IMR-90 (cell line): ENCODE measurements around the gene RAD51B. TPM values are rescaled to one million over a fixed set of nuclear protein-coding genes. Genes with fewer than 3 reads are reported as not detected.

ENCODE experiments used
- ATAC-seq: fragments of 200-7000 bp; cut with Tn5 transposase; 2 replicates; pipeline ENCODE4 v1.9.1; 2020; ENCODE audit warnings: low read depth, mild to moderate bottlenecking, moderate library complexity
- BruUV-seq: library from RNA; stranded (reverse); fragments of 400-500 nt; replicated peaks from 2 replicates; lab custom pipeline; 2021; lab: Mats Ljungman, UMichigan
- CTCF ChIA-PET: fragments of 300-600 bp; formaldehyde crosslinking; extraction: SDS; loops from one replicate; lab custom pipeline; 2021; ENCODE audit warnings: antibody characterized with exemption; lab: Yijun Ruan, JAX
- POLR2A ChIA-PET: fragments of 300-600 bp; sonication (Branson Sonifier 250); formaldehyde crosslinking; loops from one replicate; lab custom pipeline; 2022; ENCODE audit warnings: antibody characterized with exemption; ENCODE audit not compliant: unreplicated experiment; lab: Charles Lee
- DNase-seq: peaks from one replicate; pipeline ENCODE4 v3.0.0; 2013
- H2AFZ ChIP-seq: replicated peaks from 2 replicates; pipeline ENCODE3; 2013; ENCODE audit warnings: low read length, mild to moderate bottlenecking; ENCODE audit not compliant: poor library complexity
- H2AK5ac ChIP-seq: 2 replicates; pipeline ENCODE4 v1.6.1; 2013; ENCODE audit warnings: low read depth, low read length, inconsistent platforms
- H2AK9ac ChIP-seq: replicated peaks from 2 replicates; pipeline ENCODE3; 2013; ENCODE audit warnings: mild to moderate bottlenecking, low read depth, low read length, moderate library complexity; ENCODE audit not compliant: poor library complexity
- H2BK120ac ChIP-seq: 2 replicates; pipeline ENCODE4 v1.6.1; 2013; ENCODE audit warnings: low read depth, low read length, inconsistent platforms
- H2BK15ac ChIP-seq: 3 replicates; pipeline ENCODE4 v1.6.1; 2013; ENCODE audit warnings: low read depth, low read length, inconsistent platforms
- H2BK20ac ChIP-seq: 2 replicates; pipeline ENCODE4 v1.6.1; 2013; ENCODE audit warnings: low read depth, mild to moderate bottlenecking, inconsistent platforms, low read length, moderate library complexity
- H2BK5ac ChIP-seq: 2 replicates; pipeline ENCODE4 v1.6.1; 2013; ENCODE audit warnings: mild to moderate bottlenecking, low read depth, low read length, inconsistent platforms; ENCODE audit not compliant: poor library complexity, severe bottlenecking
- H3K14ac ChIP-seq: replicated peaks from 2 replicates; pipeline ENCODE4 v1.6.1; 2013; ENCODE audit warnings: low read depth, low read length, inconsistent platforms
- H3K18ac ChIP-seq: 2 replicates; pipeline ENCODE4 v1.6.1; 2013; ENCODE audit warnings: low read depth, low read length, control low read depth
- H3K23ac ChIP-seq: 2 replicates; pipeline ENCODE4 v1.6.1; 2013; ENCODE audit warnings: low read depth, low read length, inconsistent platforms
- H3K27ac ChIP-seq: 2 replicates; pipeline ENCODE4 v1.5.1; 2013; ENCODE audit warnings: mild to moderate bottlenecking, control low read depth, low read length; ENCODE audit not compliant: insufficient read depth
- H3K27me3 ChIP-seq: 2 replicates; pipeline ENCODE4 v1.6.1; 2013; ENCODE audit warnings: low read length; ENCODE audit not compliant: control insufficient read depth, insufficient read depth
- H3K36me3 ChIP-seq: 2 replicates; pipeline ENCODE4 v1.6.1; 2013; ENCODE audit warnings: low read length, mixed read lengths; ENCODE audit not compliant: control insufficient read depth, insufficient read depth
- H3K4ac ChIP-seq: 2 replicates; pipeline ENCODE4 v1.6.1; 2013; ENCODE audit warnings: low read depth, low read length, inconsistent platforms
- H3K4me1 ChIP-seq: 2 replicates; pipeline ENCODE4 v1.6.1; 2013; ENCODE audit warnings: low read length, mixed read lengths; ENCODE audit not compliant: control insufficient read depth, insufficient read depth
- H3K4me2 ChIP-seq: 2 replicates; pipeline ENCODE4 v1.6.1; 2013; ENCODE audit warnings: low read depth, mild to moderate bottlenecking, control low read depth, low read length, moderate library complexity
- H3K4me3 ChIP-seq: 2 replicates; pipeline ENCODE4 v1.5.1; 2013; ENCODE audit warnings: low read depth, mild to moderate bottlenecking, control low read depth, low read length, moderate library complexity; ENCODE audit not compliant: insufficient read depth
- H3K56ac ChIP-seq: 2 replicates; pipeline ENCODE4 v1.6.1; 2013; ENCODE audit warnings: low read length, inconsistent platforms; ENCODE audit not compliant: insufficient read depth; ENCODE audit errors: extremely low read depth
- H3K79me1 ChIP-seq, 2 experiments: 2 replicates each; pipeline ENCODE4 v1.6.1; 2013; ENCODE audit warnings: low read length in 2 of 2, inconsistent platforms in 1 of 2, low read depth in 1 of 2
- H3K9ac ChIP-seq: 2 replicates; pipeline ENCODE4 v1.6.1; 2013; ENCODE audit warnings: low read depth, low read length, control low read depth
- H3K9me1 ChIP-seq: 2 replicates; pipeline ENCODE4 v1.6.1; 2013; ENCODE audit warnings: low read length, inconsistent platforms; ENCODE audit not compliant: insufficient read depth
- H3K9me3 ChIP-seq: 2 replicates; pipeline ENCODE4 v1.6.1; 2013; ENCODE audit warnings: low read length; ENCODE audit not compliant: control insufficient read depth, insufficient read depth
- H4K20me1 ChIP-seq: 2 replicates; pipeline ENCODE4 v1.6.1; 2013; ENCODE audit warnings: low read length, inconsistent platforms; ENCODE audit not compliant: insufficient read depth
- H4K5ac ChIP-seq: 2 replicates; pipeline ENCODE4 v1.6.1; 2013; ENCODE audit warnings: mild to moderate bottlenecking, low read depth, low read length, control low read depth
- H4K8ac ChIP-seq, 2 experiments: 2 replicates each; pipeline ENCODE4 v1.6.1; 2013; ENCODE audit warnings: low read depth in 2 of 2, low read length in 2 of 2, control low read depth in 1 of 2, inconsistent platforms in 1 of 2
- H4K91ac ChIP-seq: 2 replicates; pipeline ENCODE4 v1.6.1; 2013; ENCODE audit warnings: low read depth, low read length, inconsistent platforms; ENCODE audit not compliant: insufficient read depth
- CTCF ChIP-seq: conservative IDR thresholded peaks from 2 replicates; pipeline ENCODE4 v1.5.1; 2012; ENCODE audit warnings: mild to moderate bottlenecking, low read depth, low read length, improper control_type of control experiment
- MXI1 ChIP-seq: IDR thresholded peaks from 2 replicates; pipeline ENCODE4 v1.6.1; 2012; ENCODE audit warnings: low read depth, mild to moderate bottlenecking, low read length, moderate library complexity, borderline replicate concordance
- NFE2L2 ChIP-seq: fragments of 150-350 bp; IDR thresholded peaks from 2 replicates; pipeline ENCODE4 v1.6.1; 2016; ENCODE audit warnings: low read depth, mild to moderate bottlenecking, low read length
- RAD21 ChIP-seq: IDR thresholded peaks from 2 replicates; pipeline ENCODE4 v1.6.1; 2012; ENCODE audit warnings: low read length, improper control_type of control experiment
- SMC3 ChIP-seq: fragments of 150-350 bp; IDR thresholded peaks from 2 replicates; pipeline ENCODE4 v1.6.1; 2016; ENCODE audit warnings: low read depth, mild to moderate bottlenecking, antibody characterized with exemption, low read length, moderate library complexity
- WGBS, 2 experiments: methylation state at CpG; one replicate each; pipeline versions ENCODE4 v1.1.5 to v1.1.7; 2013; ENCODE audit warnings: missing lambda C conversion rate in 2 of 2; ENCODE audit not compliant: insufficient read length in 1 of 2; ENCODE audit errors: extremely low coverage in 2 of 2; 5-methylcytosine and 5-hydroxymethylcytosine counted together
- dilution Hi-C: fragments of 300-500 bp; cut with HindIII; formaldehyde crosslinking; loops from one replicate; pipeline ENCODE4 v1.14.3; 2018; ENCODE audit warnings: low sequenced_read_pairs; ENCODE audit not compliant: unreplicated experiment
- in situ Hi-C: fragments of 300-500 bp; cut with MboI; formaldehyde crosslinking; loops from 3 replicates; pipeline ENCODE4 v1.14.3; 2019; ENCODE audit warnings: low sequenced_read_pairs, inconsistent platforms, mixed read lengths
- intact Hi-C: fragments of 100-400 bp; cut with micrococcal nuclease; formaldehyde crosslinking; loops from 2 replicates; pipeline ENCODE4 v1.10.0; 2022
- polyA plus RNA-seq, 3 experiments: library from polyadenylated mRNA; depleted of rRNA; stranded (reverse); fragments of >200 nt; gene quantifications; 2 replicates each; pipeline ENCODE4 v1.2.3, GENCODE V29; 2012; ENCODE audit warnings: low replicate concordance in 1 of 3
- total RNA-seq: library from RNA; depleted of rRNA; stranded (reverse); fragments of >200 nt; gene quantifications from 2 replicates; pipeline ENCODE4 v1.2.3, GENCODE V29; 2012

RAD51B gene
- total and polyA plus RNA-seq, 2 of the 4 experiments (the other 2 are of a cell fraction): 5.1 to 18.8 TPM

- no peak overlapping the region for H3K4me3 ChIP-seq
- H2BK5ac ChIP-seq: no peak overlapping the region
- no peak overlapping the region for H3K18ac ChIP-seq
- no peak overlapping the region for H2BK120ac ChIP-seq
- no peaks in the 10 kb centered on the region for H3K9me3 ChIP-seq
- H4K20me1 ChIP-seq: no peaks in the 10 kb centered on the region
- H4K91ac ChIP-seq: no peak overlapping the region
- H3K4me2 ChIP-seq: no peak overlapping the region
- no peak overlapping the region for H2BK15ac ChIP-seq
- no peak overlapping the region for H4K5ac ChIP-seq
- no peak overlapping the region for H3K23ac ChIP-seq
- WGBS, 2 experiments: 98% methylated on average over 9 of the region's 10 CpGs; no CpG with 5 or more reads in 1 of the 2 experiments
- DNase-seq (no peak), ATAC-seq (no peak)
- no peak overlapping the region; the same call in 1 of the 2 replicates for H2AK5ac ChIP-seq
- H3K9ac ChIP-seq: no peak overlapping the region
- no peak overlapping the region for H3K56ac ChIP-seq
- peaks cover 3% of the 10 kb centered on the region; the same call in 1 of the 2 replicates for H3K27me3 ChIP-seq
- H2BK20ac ChIP-seq: no peak overlapping the region
- no peak overlapping the region for H3K14ac ChIP-seq
- H3K9me1 ChIP-seq: no peaks in the 10 kb centered on the region
- H3K79me1 ChIP-seq: no peaks in the 10 kb centered on the region
- H4K8ac ChIP-seq: no peak overlapping the region
- H3K27ac ChIP-seq: no peak overlapping the region
- no peak overlapping the region for H2AFZ ChIP-seq
- no peak for TF ChIP-seq CTCF
- no peak for TF ChIP-seq SMC3
- no peak for TF ChIP-seq RAD21
- no peak for TF ChIP-seq NFE2L2
- TF ChIP-seq MXI1: no peak
- intact Hi-C loops: no loop called here
- ChIA-PET POLR2A (no interaction called here), CTCF (no interaction called here)
- dilution Hi-C loops: no loop called here
- in situ Hi-C loops: no loop called here
- no peaks in the 10 kb centered on the region for H3K36me3 ChIP-seq
- H3K4ac ChIP-seq: no peak overlapping the region
- BruUV-seq: no TSS peak
- no peak overlapping the region for H2AK9ac ChIP-seq
- H3K4me1 ChIP-seq: no peaks in the 10 kb centered on the region
Measured at GRCh38 chr14:68748260-68748659, 928.7 kb downstream of the RAD51B start.
